GM12878 (cell line): Measurements from ENCODE around the gene ACTG1. TPM values are rescaled to one million over a fixed set of nuclear protein-coding genes. Genes with fewer than 3 reads are reported as not detected.

Source experiments
- ATAC-seq: fragments of 200-7000 bp; cut with Tn5 transposase; 3 replicates; pipeline ENCODE4 v1.9.1; 2020; ENCODE audit warnings: mild to moderate bottlenecking, moderate library complexity
- BruUV-seq: library from RNA; stranded (reverse); fragments of 400-500 nt; replicated peaks from 2 replicates; lab custom pipeline; 2021; lab: Mats Ljungman, UMichigan
- CTCF ChIA-PET: fragments of 300-600 bp; sonication (Branson Sonifier 250); formaldehyde crosslinking; extraction: SDS; loops from one replicate; lab custom pipeline; 2021; ENCODE audit warnings: inconsistent platforms; lab: Yijun Ruan, JAX
- POLR2A ChIA-PET: fragments of 350-600 bp; formaldehyde crosslinking; extraction: SDS; loops from one replicate; lab custom pipeline; 2021; ENCODE audit warnings: inconsistent platforms; lab: Charles Lee
- RAD21 ChIA-PET: fragments of 300-600 bp; sonication (Branson Sonifier 250); formaldehyde crosslinking; loops from one replicate; lab custom pipeline; 2023; ENCODE audit warnings: antibody characterized with exemption; ENCODE audit not compliant: unreplicated experiment; lab: Charles Lee
- SMC1A ChIA-PET: fragments of 300-600 bp; sonication (Branson Sonifier 250); formaldehyde crosslinking; loops from one replicate; lab custom pipeline; 2023; ENCODE audit not compliant: unreplicated experiment, uncharacterized antibody; lab: Charles Lee
- DNase-seq: peaks from one replicate; pipeline ENCODE4 v3.0.0-alpha.2; 2011; ENCODE audit warnings: low read depth, low spot score
- FAIRE-seq: peaks from 3 replicates; lab custom pipeline; 2011; peaks lifted over from hg19 to GRCh38; lab: Jason Lieb, UNC
- H2AFZ ChIP-seq: 2 replicates; pipeline ENCODE4 v1.6.0; 2011; ENCODE audit warnings: low read depth, low read length, control low read depth; ENCODE audit not compliant: control insufficient read depth
- H3K27ac ChIP-seq: 2 replicates; pipeline ENCODE4 v1.5.1; 2011; ENCODE audit warnings: control low read depth; ENCODE audit not compliant: control insufficient read depth, insufficient read depth
- H3K27me3 ChIP-seq, 2 experiments: replicated peaks in 1 of 2; 2 replicates each; pipeline versions ENCODE4 v1.6.0 to v1.6.1; 2011; ENCODE audit warnings: low read length in 1 of 2; ENCODE audit not compliant: control insufficient read depth in 2 of 2, insufficient read depth in 2 of 2
- H3K36me3 ChIP-seq, 2 experiments: 2 replicates each; pipeline ENCODE4 v1.5.1; 2011; ENCODE audit warnings: low read length in 1 of 2; ENCODE audit not compliant: control insufficient read depth in 2 of 2, insufficient read depth in 2 of 2
- H3K4me1 ChIP-seq: 2 replicates; pipeline ENCODE4 v1.6.1; 2011; ENCODE audit warnings: mild to moderate bottlenecking, low read length, moderate library complexity, mixed read lengths; ENCODE audit not compliant: control insufficient read depth, insufficient read depth
- H3K4me2 ChIP-seq: 2 replicates; pipeline ENCODE4 v1.6.0; 2011; ENCODE audit warnings: control low read depth; ENCODE audit not compliant: control insufficient read depth, insufficient read depth
- H3K4me3 ChIP-seq: fragments of 200-600 bp; sonication (generic); 2 replicates; pipeline ENCODE4 v1.5.1; 2016
- H3K79me2 ChIP-seq: 2 replicates; pipeline ENCODE4 v1.6.0; 2011; ENCODE audit warnings: low read length; ENCODE audit not compliant: control insufficient read depth, insufficient read depth
- H3K9ac ChIP-seq: 2 replicates; pipeline ENCODE4 v1.8.0; 2011; ENCODE audit warnings: low read length, control low read depth, mixed read lengths; ENCODE audit not compliant: control insufficient read depth, insufficient read depth
- H3K9me3 ChIP-seq: replicated peaks from 3 replicates; pipeline ENCODE4 v1.5.1; 2011; ENCODE audit warnings: mild to moderate bottlenecking, low read length; ENCODE audit not compliant: control insufficient read depth, insufficient read depth
- H4K20me1 ChIP-seq: 2 replicates; pipeline ENCODE4 v1.6.0; 2011; ENCODE audit not compliant: control insufficient read depth, insufficient read depth
- HCFC1 ChIP-seq: fragments of 150-350 bp; IDR thresholded peaks from 2 replicates; pipeline ENCODE4 v1.6.1; 2014; ENCODE audit warnings: low read length
- RAD51 ChIP-seq: fragments of 450-650 bp; IDR thresholded peaks from 2 replicates; pipeline ENCODE4 v1.6.1; 2016; ENCODE audit warnings: moderate library complexity, mild to moderate bottlenecking, inconsistent platforms
- SIN3A ChIP-seq: IDR thresholded peaks from 2 replicates; pipeline ENCODE4 v1.6.1; 2012; ENCODE audit warnings: low read depth, low read length, improper control_type of control experiment
- TAF1 ChIP-seq: IDR thresholded peaks from 2 replicates; pipeline ENCODE4 v1.6.1; 2011; ENCODE audit warnings: mild to moderate bottlenecking, low read depth, low read length, borderline replicate concordance
- USF2 ChIP-seq: IDR thresholded peaks from 2 replicates; pipeline ENCODE4 v1.6.1; 2011; ENCODE audit warnings: low read depth, low read length, improper control_type of control experiment, borderline replicate concordance
- WGBS: methylation state at CpG from one replicate; pipeline ENCODE4 v1.1.6; 2016; ENCODE audit warnings: low lambda C conversion rate; ENCODE audit not compliant: insufficient replicate concordance, insufficient coverage; ENCODE audit errors: missing lambda C conversion rate; 5-methylcytosine and 5-hydroxymethylcytosine counted together
- in situ Hi-C: fragments of 300-500 bp; cut with MboI; formaldehyde crosslinking; loops from 9 replicates; pipeline ENCODE4 v1.14.3; 2018; ENCODE audit warnings: mixed read lengths
- intact Hi-C: fragments of 100-400 bp; cut with micrococcal nuclease; formaldehyde crosslinking; loops from one replicate; pipeline ENCODE4 v1.14.2; 2022; ENCODE audit not compliant: unreplicated experiment
- polyA plus RNA-seq, 11 experiments: library from polyadenylated mRNA; depleted of rRNA in 4 of 11; unstranded in 6 of 11; stranded (reverse) in 5 of 11; fragments of >200 nt; fragmentation: Nextera tagmentation in 4 of 11; fragmentation: Illumina TruSeq in 1 of 11; extraction: Ambion mirVana in 4 of 11; extraction: Trizol in 1 of 11; gene quantifications; 1 replicate in 1 of 11; 2 replicates in 10 of 11; pipeline versions ENCODE4 v1.2.1 to v1.2.3, GENCODE V29; 2011 to 2016; ENCODE audit warnings: inconsistent platforms in 2 of 11, missing spikeins in 2 of 11, low read depth in 1 of 11
- total RNA-seq, 4 experiments: library from RNA; depleted of rRNA in 3 of 4; stranded (reverse); fragments of >200 nt in 3 of 4; fragmentation: Illumina TruSeq in 1 of 4; extraction: Trizol in 1 of 4; gene quantifications; 2 replicates each; pipeline versions ENCODE4 v1.2.1 to v1.2.3, GENCODE V29; 2013 to 2021
- TF ChIP-seq, protein P1 (sequence below): IDR thresholded peaks from 2 replicates; pipeline ENCODE4 v1.6.1; 2011; ENCODE audit warnings: borderline replicate concordance, low read depth, mild to moderate bottlenecking, moderate library complexity, mixed read lengths, low read length; ENCODE audit not compliant: insufficient read depth; ENCODE audit errors: extremely low read length

ACTG1 gene
- total and polyA plus RNA-seq, 10 of the 15 experiments (the other 5 are each of a cell fraction or from before 2014, with no cell fraction given) = 810 to 6,105 (median 3,650) TPM

GRCh38 chr17:81494626-81495377 is 17.8 kb downstream of the ACTG1 start:
- no peak for DNase-seq
- WGBS = 20% methylated on average over 8 of the region's 8 CpGs
- Histone ChIP-seq H3K27ac (no peak overlapping the region), H3K4me1 (no peaks in the 10 kb centered on the region), H3K79me2 (no peaks in the 10 kb centered on the region), H3K9me3 (no peaks in the 10 kb centered on the region; the same call in 2 of the 3 replicates), H3K27me3 (peaks cover 4% of the 10 kb centered on the region in 2 experiments; a peak in 3 of 4 replicates), H2AFZ (no peak overlapping the region), H3K4me2 (no peak overlapping the region), H3K9ac (no peak overlapping the region), H3K36me3 (no peaks in the 10 kb centered on the region), H4K20me1 (no peaks in the 10 kb centered on the region), H3K4me3 (no peak overlapping the region)
- TF ChIP-seq, protein P1, sequence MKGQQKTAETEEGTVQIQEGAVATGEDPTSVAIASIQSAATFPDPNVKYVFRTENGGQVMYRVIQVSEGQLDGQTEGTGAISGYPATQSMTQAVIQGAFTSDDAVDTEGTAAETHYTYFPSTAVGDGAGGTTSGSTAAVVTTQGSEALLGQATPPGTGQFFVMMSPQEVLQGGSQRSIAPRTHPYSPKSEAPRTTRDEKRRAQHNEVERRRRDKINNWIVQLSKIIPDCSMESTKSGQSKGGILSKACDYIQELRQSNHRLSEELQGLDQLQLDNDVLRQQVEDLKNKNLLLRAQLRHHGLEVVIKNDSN = peak; percentile 72
- TF ChIP-seq TAF1 (no peak), SIN3A (no peak), RAD51 (peak; percentile 63; the same call in 1 of the 2 replicates), HCFC1 (peak; percentile 20; the same call in 1 of the 2 replicates), USF2 (peak; percentile 31; the same call in 1 of the 2 replicates)
- ChIA-PET RAD21 (no interaction called here), POLR2A (no interaction called here), CTCF (no interaction called here), SMC1A (no interaction called here)
- in situ Hi-C loops = loop anchor here (25.0 kb wide), 1 partner anchor 358 kb away; no protein-coding TSS in a partner anchor
- intact Hi-C loops = no loop called here
- no TSS peak for BruUV-seq
- no peak for FAIRE-seq
- peak; percentile 76 for ATAC-seq
